ENCODE measurements around the gene CPT1B.

Gene CPT1B

GRCh38 chr22:50560034-50560433 lies 18.2 kb downstream of the CPT1B start:
- Histone ChIP-seq H3K27me3 (ENCODE audit: control insufficient read depth in 1 of 2, insufficient read depth in 2 of 2, low read length in 2 of 2) (no peaks in the 10 kb centered on the region), H3K4me3 (ENCODE audit: low read depth in 1 of 2, low read length in 2 of 2) (no peak overlapping the region), H3K9ac (ENCODE audit: low read depth in 1 of 2, low read length in 2 of 2) (no peak overlapping the region), H3K36me3 (ENCODE audit: control insufficient read depth in 1 of 2, insufficient read depth in 2 of 2, low read length in 2 of 2) (no peaks in the 10 kb centered on the region), H3K9me3 (ENCODE audit: control insufficient read depth in 1 of 2, low read length in 2 of 2) (no peaks in the 10 kb centered on the region), H3K27ac (ENCODE audit: low read depth, low read length) (no peak overlapping the region), H3K4me1 (ENCODE audit: control insufficient read depth in 1 of 2, insufficient read depth in 2 of 2, low read length in 2 of 2) (peaks cover 9 to 14% of the 10 kb centered on the region in 2 donors)

GRCh38 chr22:50556703-50557102 lies 21.5 kb downstream of the CPT1B start:
- Histone ChIP-seq H3K27ac (ENCODE audit: low read depth, low read length) (no peak overlapping the region), H3K9me3 (ENCODE audit: control insufficient read depth in 1 of 2, low read length in 2 of 2) (no peaks in the 10 kb centered on the region), H3K4me3 (ENCODE audit: low read depth in 1 of 2, low read length in 2 of 2) (no peak overlapping the region), H3K27me3 (ENCODE audit: control insufficient read depth in 1 of 2, insufficient read depth in 2 of 2, low read length in 2 of 2) (no peaks in the 10 kb centered on the region), H3K9ac (ENCODE audit: low read depth in 1 of 2, low read length in 2 of 2) (no peak overlapping the region), H3K4me1 (ENCODE audit: control insufficient read depth in 1 of 2, insufficient read depth in 2 of 2, low read length in 2 of 2) (no peaks in the 10 kb centered on the region), H3K36me3 (ENCODE audit: control insufficient read depth in 1 of 2, insufficient read depth in 2 of 2, low read length in 2 of 2) (no peaks in the 10 kb centered on the region)

DNA sequence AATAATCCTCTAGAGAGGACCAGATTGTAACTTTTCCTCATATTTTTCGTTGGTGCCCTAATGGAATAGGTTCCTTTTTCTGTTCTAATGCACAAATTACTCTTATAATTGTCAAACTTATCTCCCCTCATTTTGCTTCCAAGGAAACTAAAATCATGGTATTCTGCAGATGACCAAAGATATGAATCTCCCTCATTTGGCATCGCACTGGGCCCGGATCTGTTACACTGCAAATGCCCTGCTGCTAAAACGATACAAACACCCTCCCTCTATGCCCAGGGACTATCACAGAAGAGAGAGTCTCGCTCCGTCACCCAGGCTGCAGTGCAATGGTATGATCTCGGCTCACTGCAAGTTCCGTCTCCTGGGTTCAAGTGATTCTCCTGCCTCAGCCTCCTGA lies 24.9 kb downstream of the CPT1B start:
- no peak overlapping the region for H3K27ac ChIP-seq (ENCODE audit: low read depth, low read length)
- no peaks in the 10 kb centered on the region for H3K9me3 ChIP-seq (ENCODE audit: control insufficient read depth in 1 of 2, low read length in 2 of 2)
- no peak overlapping the region for H3K4me3 ChIP-seq (ENCODE audit: low read depth in 1 of 2, low read length in 2 of 2)
- H3K27me3 ChIP-seq (ENCODE audit: control insufficient read depth in 1 of 2, insufficient read depth in 2 of 2, low read length in 2 of 2): peaks cover 0 to 4% of the 10 kb centered on the region in 2 donors
- H3K4me1 ChIP-seq (ENCODE audit: control insufficient read depth in 1 of 2, insufficient read depth in 2 of 2, low read length in 2 of 2): peaks cover 0 to 7% of the 10 kb centered on the region in 2 donors
- H3K36me3 ChIP-seq (ENCODE audit: control insufficient read depth in 1 of 2, insufficient read depth in 2 of 2, low read length in 2 of 2): no peaks in the 10 kb centered on the region
- no peak overlapping the region for H3K9ac ChIP-seq (ENCODE audit: low read depth in 1 of 2, low read length in 2 of 2)

DNA sequence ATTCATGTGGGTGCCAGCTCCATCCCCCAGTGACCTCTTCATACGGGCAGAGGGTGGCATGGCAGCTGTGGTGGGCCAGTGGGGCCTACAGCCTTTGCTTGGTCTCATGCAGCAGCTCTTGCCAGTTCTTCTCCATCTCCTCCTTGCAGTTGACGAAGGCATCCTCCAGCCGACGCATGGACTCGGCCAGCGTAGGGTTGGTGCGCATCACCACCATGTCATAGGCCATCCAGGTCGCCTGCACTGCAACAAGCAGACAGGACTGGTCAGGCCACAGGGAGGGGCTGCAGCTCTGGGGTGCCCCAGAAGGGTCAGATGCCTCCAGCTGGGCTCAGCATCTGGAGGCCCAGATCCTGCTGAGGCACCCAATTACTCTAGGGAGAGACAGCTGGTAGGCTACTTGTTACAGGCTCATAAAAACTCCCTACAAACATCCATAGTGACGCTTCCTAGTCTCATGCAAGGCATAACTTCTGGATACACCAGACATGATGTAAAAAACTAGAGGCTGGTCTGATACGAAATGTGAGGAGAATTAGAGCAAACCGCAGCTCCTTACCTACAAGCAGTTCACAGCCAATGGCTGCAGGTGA lies 27.0 kb downstream of the CPT1B start:
- no peak overlapping the region for H3K4me3 ChIP-seq (ENCODE audit: low read depth in 1 of 2, low read length in 2 of 2)
- peaks cover 0 to 9% of the 10 kb centered on the region in 2 donors for H3K4me1 ChIP-seq (ENCODE audit: control insufficient read depth in 1 of 2, insufficient read depth in 2 of 2, low read length in 2 of 2)
- H3K36me3 ChIP-seq (ENCODE audit: control insufficient read depth in 1 of 2, insufficient read depth in 2 of 2, low read length in 2 of 2): no peaks in the 10 kb centered on the region
- H3K9ac ChIP-seq (ENCODE audit: low read depth in 1 of 2, low read length in 2 of 2): no peak overlapping the region
- no peaks in the 10 kb centered on the region for H3K9me3 ChIP-seq (ENCODE audit: control insufficient read depth in 1 of 2, low read length in 2 of 2)
- H3K27ac ChIP-seq (ENCODE audit: low read depth, low read length): no peak overlapping the region
- H3K27me3 ChIP-seq (ENCODE audit: control insufficient read depth in 1 of 2, insufficient read depth in 2 of 2, low read length in 2 of 2): peaks cover 0 to 6% of the 10 kb centered on the region in 2 donors

GRCh38 chr22:50550395-50550794 lies 27.8 kb downstream of the CPT1B start:
- no peaks in the 10 kb centered on the region for H3K9me3 ChIP-seq (ENCODE audit: control insufficient read depth in 1 of 2, low read length in 2 of 2)
- H3K9ac ChIP-seq (ENCODE audit: low read depth in 1 of 2, low read length in 2 of 2): no peak overlapping the region
- peaks cover 3 to 9% of the 10 kb centered on the region in 2 donors for H3K4me1 ChIP-seq (ENCODE audit: control insufficient read depth in 1 of 2, insufficient read depth in 2 of 2, low read length in 2 of 2)
- H3K4me3 ChIP-seq (ENCODE audit: low read depth in 1 of 2, low read length in 2 of 2): no peak overlapping the region
- H3K27me3 ChIP-seq (ENCODE audit: control insufficient read depth in 1 of 2, insufficient read depth in 2 of 2, low read length in 2 of 2): peaks cover 0 to 6% of the 10 kb centered on the region in 2 donors
- H3K27ac ChIP-seq (ENCODE audit: low read depth, low read length): no peak overlapping the region
- H3K36me3 ChIP-seq (ENCODE audit: control insufficient read depth in 1 of 2, insufficient read depth in 2 of 2, low read length in 2 of 2): no peaks in the 10 kb centered on the region

DNA sequence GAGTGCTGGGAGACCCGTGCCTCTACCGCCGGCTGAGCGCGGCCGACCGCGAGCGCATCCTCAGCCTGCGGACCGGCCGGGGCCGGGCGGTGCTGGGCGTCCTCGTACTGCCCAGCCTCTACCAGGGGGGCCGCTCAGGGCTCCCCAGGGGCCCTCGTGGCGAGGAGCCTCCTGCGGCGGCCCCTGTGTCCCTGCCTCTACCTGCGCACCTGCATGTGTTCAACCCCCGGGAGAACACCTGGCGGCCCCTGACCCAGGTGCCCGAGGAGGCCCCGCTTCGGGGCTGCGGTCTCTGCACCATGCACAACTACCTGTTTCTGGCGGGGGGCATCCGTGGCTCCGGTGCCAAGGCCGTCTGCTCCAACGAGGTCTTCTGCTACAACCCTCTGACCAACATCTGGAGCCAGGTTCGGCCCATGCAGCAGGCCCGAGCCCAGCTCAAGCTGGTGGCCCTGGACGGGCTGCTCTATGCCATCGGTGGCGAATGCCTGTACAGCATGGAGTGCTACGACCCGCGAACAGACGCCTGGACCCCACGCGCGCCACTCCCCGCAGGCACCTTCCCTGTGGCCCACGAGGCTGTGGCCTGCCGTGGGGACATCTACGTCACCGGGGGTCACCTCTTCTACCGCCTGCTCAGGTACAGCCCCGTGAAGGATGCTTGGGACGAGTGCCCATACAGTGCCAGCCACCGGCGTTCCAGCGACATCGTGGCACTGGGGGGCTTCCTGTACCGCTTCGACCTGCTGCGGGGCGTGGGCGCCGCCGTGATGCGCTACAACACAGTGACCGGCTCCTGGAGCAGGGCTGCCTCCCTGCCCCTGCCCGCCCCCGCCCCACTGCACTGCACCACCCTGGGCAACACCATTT lies 29.1 kb downstream of the CPT1B start:
- Histone ChIP-seq H3K27ac (ENCODE audit: low read depth, low read length) (no peak overlapping the region), H3K9me3 (ENCODE audit: control insufficient read depth in 1 of 2, low read length in 2 of 2) (no peaks in the 10 kb centered on the region), H3K4me1 (ENCODE audit: control insufficient read depth in 1 of 2, insufficient read depth in 2 of 2, low read length in 2 of 2) (peaks cover 15 to 20% of the 10 kb centered on the region in 2 donors), H3K4me3 (ENCODE audit: low read depth in 1 of 2, low read length in 2 of 2) (peak overlapping the region; percentile 29 to 58), H3K9ac (ENCODE audit: low read depth in 1 of 2, low read length in 2 of 2) (peak overlapping the region; percentile 10 to 38), H3K36me3 (ENCODE audit: control insufficient read depth in 1 of 2, insufficient read depth in 2 of 2, low read length in 2 of 2) (no peaks in the 10 kb centered on the region), H3K27me3 (ENCODE audit: control insufficient read depth in 1 of 2, insufficient read depth in 2 of 2, low read length in 2 of 2) (peaks cover 0 to 6% of the 10 kb centered on the region in 2 donors)

DNA sequence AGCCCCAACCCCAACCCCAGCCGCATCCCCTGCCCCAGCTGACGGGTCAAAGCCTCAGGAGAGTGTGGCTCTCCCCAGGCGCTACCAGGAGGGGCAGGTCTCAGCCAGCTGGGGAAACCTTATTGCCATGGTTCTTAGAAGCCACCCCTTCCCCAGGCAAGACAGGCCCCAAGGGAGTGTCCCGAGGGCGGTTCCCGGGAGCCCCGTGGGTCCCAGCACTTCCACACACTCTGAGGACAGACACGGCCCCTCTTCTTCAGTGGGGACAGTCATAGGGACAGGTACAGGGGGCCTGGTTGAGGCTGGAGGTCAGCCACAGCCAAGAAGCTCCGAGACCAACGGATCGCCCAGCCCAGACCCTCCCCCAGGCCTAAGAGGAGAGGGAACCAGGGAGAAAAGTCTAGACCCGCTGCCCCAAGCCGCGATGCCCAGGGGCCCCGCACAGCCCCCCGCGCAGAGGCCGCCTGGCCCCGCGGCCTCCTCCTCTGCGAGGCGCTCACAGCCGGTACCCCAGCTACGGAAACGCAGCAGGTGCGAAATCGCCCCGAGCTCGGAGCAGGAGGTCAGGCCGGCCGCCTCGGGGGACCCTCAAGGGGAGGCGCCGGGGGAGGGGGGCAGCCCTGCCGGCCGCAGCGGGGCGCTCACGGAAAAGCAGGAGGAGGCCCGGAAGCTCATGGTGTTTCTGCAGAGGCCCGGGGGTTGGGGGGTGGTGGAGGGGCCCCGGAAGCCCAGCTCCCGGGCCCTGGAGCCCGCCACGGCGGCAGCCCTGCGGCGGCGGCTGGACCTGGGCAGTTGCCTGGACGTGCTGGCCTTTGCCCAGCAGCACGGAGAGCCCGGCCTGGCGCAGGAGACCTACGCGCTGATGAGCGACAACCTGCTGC lies 29.9 kb downstream of the CPT1B start:
- H3K9me3 ChIP-seq (ENCODE audit: control insufficient read depth in 1 of 2, low read length in 2 of 2): no peaks in the 10 kb centered on the region
- peak overlapping the region; percentile 29 to 58 for H3K4me3 ChIP-seq (ENCODE audit: low read depth in 1 of 2, low read length in 2 of 2)
- peaks cover 15 to 24% of the 10 kb centered on the region in 2 donors for H3K4me1 ChIP-seq (ENCODE audit: control insufficient read depth in 1 of 2, insufficient read depth in 2 of 2, low read length in 2 of 2)
- no peak overlapping the region for H3K27ac ChIP-seq (ENCODE audit: low read depth, low read length)
- H3K9ac ChIP-seq (ENCODE audit: low read depth in 1 of 2, low read length in 2 of 2): peak overlapping the region; percentile 10 to 38
- peaks cover 0 to 6% of the 10 kb centered on the region in 2 donors for H3K27me3 ChIP-seq (ENCODE audit: control insufficient read depth in 1 of 2, insufficient read depth in 2 of 2, low read length in 2 of 2)
- H3K36me3 ChIP-seq (ENCODE audit: control insufficient read depth in 1 of 2, insufficient read depth in 2 of 2, low read length in 2 of 2): no peaks in the 10 kb centered on the region

- H3K27ac ChIP-seq (ENCODE audit: low read depth, low read length): no peak overlapping the region
- H3K4me1 ChIP-seq (ENCODE audit: control insufficient read depth in 1 of 2, insufficient read depth in 2 of 2, low read length in 2 of 2): peaks cover 15 to 24% of the 10 kb centered on the region in 2 donors
- no peaks in the 10 kb centered on the region for H3K9me3 ChIP-seq (ENCODE audit: control insufficient read depth in 1 of 2, low read length in 2 of 2)
These were observed 30.8 kb downstream of the CPT1B start for GRCh38 chr22:50547263-50547985.

DNA sequence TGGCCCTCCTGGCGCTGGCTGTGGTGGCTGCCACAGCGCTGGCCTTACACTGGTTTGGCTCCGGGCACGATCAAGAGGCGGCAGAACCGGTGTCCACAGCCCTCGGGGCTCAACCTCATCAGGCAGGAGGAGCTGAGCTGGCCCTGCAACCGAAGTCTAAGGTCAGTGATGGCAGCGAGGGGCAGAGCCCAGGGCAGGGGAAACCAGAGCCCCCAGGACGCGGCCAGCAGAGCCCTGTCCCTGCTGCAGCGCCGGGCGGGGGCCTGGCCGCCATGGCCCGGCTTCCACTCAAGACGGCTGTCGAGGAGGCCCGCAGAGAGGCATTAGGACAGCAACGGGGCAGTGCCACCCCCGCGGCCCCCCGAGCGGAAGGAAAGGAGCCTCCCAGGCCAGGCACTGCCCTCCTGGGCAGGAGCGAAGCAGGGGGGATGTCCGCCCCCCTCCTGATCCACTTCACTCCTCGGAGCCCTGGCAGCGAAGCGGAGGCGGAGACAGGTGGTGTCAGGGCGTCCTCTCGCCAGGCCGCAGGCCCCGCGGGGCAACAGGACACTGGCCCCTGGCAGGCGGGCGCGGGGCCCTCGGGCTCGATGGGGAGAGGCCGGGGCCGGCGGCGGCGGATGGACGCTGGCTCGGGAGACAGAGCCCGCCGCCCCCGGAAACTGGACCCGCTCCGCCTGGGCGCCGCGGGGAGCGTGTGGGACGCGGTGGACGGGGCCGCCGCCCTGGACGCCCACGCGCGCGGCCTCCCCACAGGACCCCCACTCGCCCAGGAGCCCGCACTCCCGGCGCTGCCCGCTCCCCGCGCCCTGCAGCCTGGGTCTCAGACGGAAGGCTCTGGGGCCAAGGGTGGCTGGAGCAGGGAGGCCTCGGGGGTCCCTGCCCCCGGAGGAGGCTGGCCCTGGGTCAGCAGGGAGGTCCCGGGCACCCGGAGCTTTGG lies 31.6 kb downstream of the CPT1B start:
- Histone ChIP-seq H3K9ac (ENCODE audit: low read depth in 1 of 2, low read length in 2 of 2) (no peak overlapping the region), H3K27ac (ENCODE audit: low read depth, low read length) (no peak overlapping the region), H3K36me3 (ENCODE audit: control insufficient read depth in 1 of 2, insufficient read depth in 2 of 2, low read length in 2 of 2) (no peaks in the 10 kb centered on the region), H3K4me3 (ENCODE audit: low read depth in 1 of 2, low read length in 2 of 2) (no peak overlapping the region), H3K27me3 (ENCODE audit: control insufficient read depth in 1 of 2, insufficient read depth in 2 of 2, low read length in 2 of 2) (peaks cover 0 to 6% of the 10 kb centered on the region in 2 donors), H3K4me1 (ENCODE audit: control insufficient read depth in 1 of 2, insufficient read depth in 2 of 2, low read length in 2 of 2) (peaks cover 19 to 24% of the 10 kb centered on the region in 2 donors), H3K9me3 (ENCODE audit: control insufficient read depth in 1 of 2, low read length in 2 of 2) (no peaks in the 10 kb centered on the region)

More at GRCh38 chr22:50547263-50547985, 30.8 kb downstream of the CPT1B start:
- Histone ChIP-seq H3K36me3 (ENCODE audit: control insufficient read depth in 1 of 2, insufficient read depth in 2 of 2, low read length in 2 of 2) (no peaks in the 10 kb centered on the region), H3K4me3 (ENCODE audit: low read depth in 1 of 2, low read length in 2 of 2) (no peak overlapping the region), H3K9ac (ENCODE audit: low read depth in 1 of 2, low read length in 2 of 2) (no peak overlapping the region), H3K27me3 (ENCODE audit: control insufficient read depth in 1 of 2, insufficient read depth in 2 of 2, low read length in 2 of 2) (peaks cover 0 to 6% of the 10 kb centered on the region in 2 donors)

Data from duodenal mucosa (tissue), 2 donors.